GM19099 (cell line): Measurements from ENCODE around the gene IRAK3.

Experiments
- POLR2A ChIP-seq: IDR thresholded peaks from 3 replicates; pipeline ENCODE4 v1.6.1; 2011; ENCODE audit warnings: low read depth; ENCODE audit not compliant: insufficient read length; ENCODE audit errors: extremely low read depth

IRAK3 gene

GRCh38 chr12:66236969-66237368 lies 48.0 kb downstream of the IRAK3 start:
- TF ChIP-seq POLR2A, result no peak

GRCh38 chr12:66237505-66238175 lies 48.6 kb downstream of the IRAK3 start:
- TF ChIP-seq POLR2A, result no peak

- no peak for TF ChIP-seq POLR2A
These were observed 50.3 kb downstream of the IRAK3 start for GRCh38 chr12:66239295-66239694.

GRCh38 chr12:66240096-66240820 lies 51.2 kb downstream of the IRAK3 start:
- TF ChIP-seq POLR2A, result no peak

GRCh38 chr12:66241061-66242043 lies 52.3 kb downstream of the IRAK3 start:
- no peak for TF ChIP-seq POLR2A

GRCh38 chr12:66242311-66242710 lies 53.3 kb downstream of the IRAK3 start:
- TF ChIP-seq POLR2A, result no peak

- no peak for TF ChIP-seq POLR2A
These were observed 54.9 kb downstream of the IRAK3 start for GRCh38 chr12:66243911-66244310.

- no peak for TF ChIP-seq POLR2A
These were observed 55.4 kb downstream of the IRAK3 start for GRCh38 chr12:66244446-66244845.

- TF ChIP-seq POLR2A, result no peak
These were observed 58.7 kb downstream of the IRAK3 start for GRCh38 chr12:66247741-66248140.

GRCh38 chr12:66251049-66251448 lies 62.0 kb downstream of the IRAK3 start:
- TF ChIP-seq POLR2A, result no peak

GRCh38 chr12:66252771-66253170 lies 63.8 kb downstream of the IRAK3 start:
- TF ChIP-seq POLR2A, result no peak

- TF ChIP-seq POLR2A, result no peak
These were observed 66.7 kb downstream of the IRAK3 start for GRCh38 chr12:66255737-66256136.

GRCh38 chr12:66258011-66258410 lies 69.0 kb downstream of the IRAK3 start:
- TF ChIP-seq POLR2A, result no peak

- no peak for TF ChIP-seq POLR2A
These were observed 73.7 kb downstream of the IRAK3 start for GRCh38 chr12:66262737-66263136.

- TF ChIP-seq POLR2A, result no peak
These were observed 79.5 kb downstream of the IRAK3 start for GRCh38 chr12:66268562-66268961.
